GM10266 (cell line): ENCODE results near the gene PRKACB.
"Not testable (repeated sequence)": the region's sequence is repeated elsewhere in the genome, so short reads cannot be mapped to it uniquely, and the experiment has no call there.

Experiments
- DNase-seq: peaks from one replicate; pipeline ENCODE4 v3.0.0; 2012; ENCODE audit errors: extremely low spot score
- TF ChIP-seq, protein P1 (sequence below): IDR thresholded peaks from 2 replicates; pipeline ENCODE4 v1.5.1; 2012; ENCODE audit warnings: mild to moderate bottlenecking, low read depth; ENCODE audit not compliant: control insufficient read depth, insufficient read depth; ENCODE audit errors: missing control alignments

The PRKACB gene

DNA sequence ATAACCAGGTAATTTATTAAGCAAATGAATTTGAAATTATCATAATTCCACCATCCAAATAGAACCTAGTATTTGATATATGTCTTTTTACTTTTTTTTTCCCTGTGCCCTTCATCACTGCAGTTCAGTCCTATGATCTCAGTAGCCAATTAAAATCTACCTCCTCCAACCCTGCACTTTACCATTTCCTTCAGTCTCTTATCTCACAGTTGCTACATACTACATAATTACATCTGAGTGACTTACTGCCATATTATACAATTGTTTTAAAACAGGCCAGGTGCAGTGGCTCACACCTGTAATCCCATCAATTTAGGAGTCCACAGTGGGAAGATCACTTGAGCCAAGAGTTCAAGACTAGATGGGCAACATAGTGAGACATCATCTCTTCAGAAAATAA is 73.2 kb downstream of the PRKACB start:
- no peak for DNase-seq
- TF ChIP-seq, protein P1, sequence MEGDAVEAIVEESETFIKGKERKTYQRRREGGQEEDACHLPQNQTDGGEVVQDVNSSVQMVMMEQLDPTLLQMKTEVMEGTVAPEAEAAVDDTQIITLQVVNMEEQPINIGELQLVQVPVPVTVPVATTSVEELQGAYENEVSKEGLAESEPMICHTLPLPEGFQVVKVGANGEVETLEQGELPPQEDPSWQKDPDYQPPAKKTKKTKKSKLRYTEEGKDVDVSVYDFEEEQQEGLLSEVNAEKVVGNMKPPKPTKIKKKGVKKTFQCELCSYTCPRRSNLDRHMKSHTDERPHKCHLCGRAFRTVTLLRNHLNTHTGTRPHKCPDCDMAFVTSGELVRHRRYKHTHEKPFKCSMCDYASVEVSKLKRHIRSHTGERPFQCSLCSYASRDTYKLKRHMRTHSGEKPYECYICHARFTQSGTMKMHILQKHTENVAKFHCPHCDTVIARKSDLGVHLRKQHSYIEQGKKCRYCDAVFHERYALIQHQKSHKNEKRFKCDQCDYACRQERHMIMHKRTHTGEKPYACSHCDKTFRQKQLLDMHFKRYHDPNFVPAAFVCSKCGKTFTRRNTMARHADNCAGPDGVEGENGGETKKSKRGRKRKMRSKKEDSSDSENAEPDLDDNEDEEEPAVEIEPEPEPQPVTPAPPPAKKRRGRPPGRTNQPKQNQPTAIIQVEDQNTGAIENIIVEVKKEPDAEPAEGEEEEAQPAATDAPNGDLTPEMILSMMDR, result no peak

DNA sequence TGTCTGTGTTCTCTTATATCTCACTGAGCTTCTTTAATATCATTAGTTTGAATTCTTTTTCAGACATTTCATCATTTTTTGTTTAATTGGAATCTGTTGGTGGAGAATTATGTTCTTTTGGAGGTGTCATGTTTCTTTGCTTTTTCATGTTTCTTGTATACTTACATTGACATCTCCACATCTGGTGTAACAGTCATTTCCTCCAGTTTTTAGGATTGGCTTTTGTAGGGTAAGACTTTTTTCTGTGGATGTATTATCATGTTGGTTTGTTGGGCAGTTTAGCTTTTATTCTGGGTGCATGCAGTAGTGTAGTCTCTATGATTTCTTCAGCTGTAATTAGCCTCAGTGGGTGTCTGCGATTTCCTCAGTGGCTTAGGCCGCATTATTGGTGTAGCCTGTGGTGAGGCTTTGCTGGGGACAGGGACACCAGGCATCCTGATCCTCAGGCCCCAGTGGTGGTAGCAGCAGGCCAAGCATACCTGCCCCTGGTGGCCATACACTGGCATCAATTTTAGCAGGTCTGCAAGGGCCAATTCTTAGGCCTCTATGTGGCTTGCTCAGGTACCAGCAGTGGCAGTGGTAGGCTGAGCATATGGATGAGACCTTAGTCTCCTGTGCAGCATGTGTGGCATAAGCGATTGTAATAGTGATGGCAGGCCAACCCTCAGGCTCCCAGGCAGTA is 79.8 kb downstream of the PRKACB start:
- no peak for DNase-seq
- TF ChIP-seq, protein P1, result no peak

DNA sequence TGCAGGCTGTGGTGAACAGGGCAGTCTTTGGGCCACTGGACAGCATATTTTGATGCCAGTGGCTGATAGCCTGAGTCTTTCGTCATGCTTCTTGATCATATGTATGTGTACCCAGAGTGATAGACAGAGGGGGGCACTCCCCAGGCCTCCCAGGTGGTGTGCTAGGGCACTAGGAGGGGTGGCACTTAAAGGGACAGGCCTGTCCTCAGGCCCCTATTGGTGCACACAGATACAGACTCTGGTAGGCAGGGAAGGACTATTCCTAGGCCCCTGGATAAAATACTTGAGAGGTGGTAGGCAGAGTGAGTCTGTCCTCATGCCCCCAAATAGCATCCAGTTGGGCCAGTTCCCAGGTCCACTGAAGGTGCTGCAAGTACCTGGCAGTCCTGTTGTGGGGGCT is 80.8 kb downstream of the PRKACB start:
- no peak for DNase-seq
- TF ChIP-seq, protein P1, result no peak

DNA sequence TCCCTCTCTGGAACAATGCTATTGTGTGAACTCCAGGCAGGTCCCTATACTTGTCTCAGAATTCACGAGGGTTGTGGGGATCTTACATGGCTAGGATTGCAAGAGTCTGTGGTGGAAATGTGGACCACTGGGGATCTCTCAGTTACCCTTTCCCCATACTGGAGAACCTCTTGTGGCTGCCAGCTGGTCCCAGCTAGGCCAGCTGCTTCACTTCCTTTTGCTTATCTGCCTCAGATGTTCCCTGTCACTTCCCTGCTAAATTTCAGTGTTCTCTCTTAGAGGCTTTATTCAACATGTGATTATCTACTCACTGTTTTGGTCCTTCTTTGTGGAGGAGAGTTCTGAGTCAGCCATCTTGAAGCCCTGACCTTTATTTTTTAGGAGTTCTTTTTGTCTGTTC is 81.6 kb downstream of the PRKACB start:
- no peak for DNase-seq
- TF ChIP-seq, protein P1, result no peak

DNA sequence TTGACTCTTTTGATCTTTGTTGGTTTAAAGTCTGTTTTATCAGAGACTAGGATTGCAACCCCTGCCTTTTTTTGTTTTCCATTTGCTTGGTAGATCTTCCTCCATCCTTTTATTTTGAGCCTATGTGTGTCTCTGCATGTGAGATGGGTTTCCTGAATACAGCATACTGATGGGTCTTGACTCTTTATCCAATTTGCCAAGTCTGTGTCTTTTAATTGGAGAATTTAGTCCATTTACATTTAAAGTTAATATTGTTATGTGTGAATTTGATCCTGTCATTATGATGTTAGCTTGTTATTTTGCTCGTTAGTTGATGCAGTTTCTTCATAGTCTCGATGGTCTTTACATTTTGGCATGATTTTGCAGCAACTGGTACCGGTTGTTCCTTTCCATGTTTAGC is 88.6 kb downstream of the PRKACB start:
- not testable (repeated sequence) for DNase-seq

DNA sequence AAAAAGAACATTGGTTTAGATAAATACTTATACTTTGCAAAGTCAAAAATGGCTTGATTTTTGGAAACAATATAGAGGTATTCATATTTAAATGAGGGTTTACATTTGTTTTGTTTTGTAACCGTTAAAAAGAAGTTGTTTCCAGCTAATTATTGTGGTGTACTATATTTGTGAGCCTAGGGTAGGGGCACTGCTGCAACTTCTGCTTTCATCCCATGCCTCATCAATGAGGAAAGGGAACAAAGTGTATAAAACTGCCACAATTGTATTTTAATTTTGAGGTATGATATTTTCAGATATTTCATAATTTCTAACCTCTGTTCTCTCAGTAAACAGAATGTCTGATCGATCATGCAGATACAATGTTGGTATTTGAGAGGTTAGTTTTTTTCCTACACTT is 92.2 kb downstream of the PRKACB start:
- TF ChIP-seq, protein P1, result no peak
- DNase-seq, result no peak

DNA sequence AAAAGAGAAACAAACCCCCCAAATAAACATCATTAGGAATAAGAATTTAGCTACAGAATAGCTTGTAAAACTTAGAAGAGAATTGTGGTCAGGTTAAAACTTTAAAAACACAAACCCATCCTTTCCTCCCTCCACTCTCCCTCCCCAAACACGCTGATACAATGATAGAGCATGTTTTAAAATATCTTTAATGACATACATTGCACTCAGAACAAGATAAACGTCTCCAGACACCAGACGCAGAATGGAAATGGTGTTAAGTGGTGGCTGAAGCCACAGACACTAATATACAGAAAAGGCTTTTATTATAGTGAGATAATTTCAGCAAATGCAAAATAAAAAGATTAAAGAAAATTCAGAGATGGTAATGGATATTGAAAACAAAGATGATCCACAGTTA is 98.6 kb downstream of the PRKACB start:
- no peak for DNase-seq
- TF ChIP-seq, protein P1, result no peak

DNA sequence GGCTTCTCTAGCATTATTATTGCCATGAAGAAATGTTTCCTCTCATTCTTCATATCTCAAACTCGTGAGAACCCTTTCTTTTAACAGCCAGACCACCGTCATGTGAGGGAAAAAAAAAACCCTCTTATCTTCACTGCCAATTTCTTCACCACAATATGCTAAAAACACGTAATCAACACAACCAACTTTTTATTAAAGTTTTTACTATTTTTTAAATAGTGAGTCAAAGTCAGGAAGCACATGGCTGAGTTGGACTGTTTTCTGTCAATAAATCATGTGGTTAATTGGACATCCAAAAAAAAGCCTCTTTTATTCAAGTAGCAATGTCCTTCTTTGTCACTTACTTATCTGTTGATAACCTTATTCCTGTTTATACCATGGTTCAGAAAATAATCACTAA is 101.5 kb downstream of the PRKACB start:
- no peak for DNase-seq
- TF ChIP-seq, protein P1, result no peak
